Parathyroid adenoma (tissue), 2 donors: Measurements from ENCODE around the gene PPP1R16B.

Experiments used
- H2AFZ ChIP-seq: fragments of 300-600 bp; sonication (generic); one replicate; pipeline ENCODE4 v1.7.0; 2017; ENCODE audit warnings: antibody characterized with exemption, mild to moderate bottlenecking
- H3K27ac ChIP-seq: fragments of 300-600 bp; sonication (generic); one replicate; pipeline ENCODE4 v1.7.0; 2017
- H3K27me3 ChIP-seq: fragments of 300-600 bp; sonication (generic); one replicate; pipeline ENCODE4 v1.7.0; 2017; ENCODE audit warnings: low read length; ENCODE audit not compliant: control insufficient read depth, insufficient read depth
- H3K36me3 ChIP-seq: fragments of 300-600 bp; sonication (generic); one replicate; pipeline ENCODE4 v1.7.0; 2017; ENCODE audit warnings: low read length; ENCODE audit not compliant: control insufficient read depth, insufficient read depth
- H3K4me1 ChIP-seq: fragments of 300-600 bp; sonication (generic); one replicate; pipeline ENCODE4 v1.7.0; 2017; ENCODE audit warnings: control low read depth
- H3K4me2 ChIP-seq: fragments of 300-600 bp; sonication (generic); one replicate; pipeline ENCODE4 v1.7.0; 2017; ENCODE audit warnings: low read length
- H3K4me3 ChIP-seq: fragments of 300-600 bp; sonication (generic); one replicate; pipeline ENCODE4 v1.7.0; 2017; ENCODE audit warnings: low read depth, low read length
- H3K79me2 ChIP-seq: fragments of 300-600 bp; sonication (generic); one replicate; pipeline ENCODE4 v1.7.0; 2017; ENCODE audit warnings: control low read depth
- H3K9ac ChIP-seq: fragments of 300-600 bp; sonication (generic); one replicate; pipeline ENCODE4 v1.7.0; 2017; ENCODE audit warnings: mild to moderate bottlenecking
- H3K9me3 ChIP-seq: fragments of 300-600 bp; sonication (generic); one replicate; pipeline ENCODE4 v1.7.0; 2017; ENCODE audit warnings: low read length; ENCODE audit not compliant: control insufficient read depth
- TF ChIP-seq, protein P1 (sequence below): fragments of 300-600 bp; sonication (generic); IDR thresholded peaks from one replicate; pipeline ENCODE4 v1.7.0; 2017; ENCODE audit warnings: antibody characterized with exemption, mild to moderate bottlenecking
- donor health status: primary hyperparathyroidism.

The PPP1R16B gene

DNA sequence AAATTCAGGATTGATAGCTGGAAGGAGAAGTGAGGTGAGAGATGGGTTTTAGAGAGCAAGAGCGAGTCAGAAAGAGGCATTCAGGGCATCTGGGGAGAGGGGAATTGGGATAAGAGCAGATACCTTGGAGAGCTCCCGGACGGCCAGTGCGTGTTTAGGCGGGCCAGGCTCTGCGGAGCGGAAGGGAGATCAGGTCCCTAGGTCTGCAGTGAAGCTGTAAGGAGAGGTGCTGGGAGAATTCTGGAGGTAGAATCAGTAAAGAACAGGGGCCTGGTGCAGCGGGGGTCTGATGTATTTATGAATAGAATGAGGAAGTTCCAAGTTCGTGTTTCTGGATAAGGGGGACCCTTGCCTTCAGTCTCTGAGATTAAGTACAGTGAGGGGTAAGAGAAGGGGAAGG, 73.4 kb downstream of the PPP1R16B start:
- H3K4me1 ChIP-seq, result peaks cover 16% of the 10 kb centered on the region

DNA sequence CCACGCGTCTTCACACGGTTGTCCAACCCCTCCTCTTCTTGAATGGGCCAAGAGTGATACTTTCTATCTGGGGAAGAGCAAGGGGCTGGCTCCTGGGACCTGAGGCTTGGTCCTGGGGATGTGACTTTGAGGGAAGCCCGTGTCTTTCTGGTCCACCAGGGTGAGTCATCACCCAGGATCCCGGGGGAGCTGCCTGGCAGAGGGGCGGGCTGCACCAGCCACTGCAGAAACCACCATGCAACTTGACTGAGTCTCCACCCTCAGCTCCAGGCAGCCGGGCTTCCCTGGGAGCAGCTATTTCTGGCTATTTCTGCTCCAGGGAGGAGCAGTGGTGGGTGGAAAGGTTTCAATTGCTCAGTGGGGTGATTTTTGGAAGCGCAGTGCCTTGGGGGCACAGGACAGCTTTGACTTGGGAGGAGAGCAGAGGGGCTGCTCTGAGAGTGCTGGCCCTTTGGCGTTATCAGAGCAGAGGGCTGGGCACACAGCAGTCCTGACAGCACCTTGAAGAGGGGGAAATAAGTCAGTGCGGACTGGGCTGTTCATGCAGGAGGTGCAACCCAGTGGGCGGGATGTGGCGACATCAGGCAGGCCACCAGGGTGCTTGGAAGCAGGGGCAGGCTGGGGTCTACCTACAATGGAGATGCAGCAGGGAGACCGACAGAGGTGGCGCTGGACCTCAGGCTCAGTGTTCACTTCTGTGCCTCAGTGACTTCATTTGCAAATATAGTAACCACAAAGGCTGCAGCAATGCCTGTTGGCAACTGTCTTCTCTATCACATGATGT, 75.6 kb downstream of the PPP1R16B start:
- Histone ChIP-seq H3K4me1 (peaks cover 3% of the 10 kb centered on the region), H3K27ac (no peak overlapping the region), H3K9me3 (no peaks in the 10 kb centered on the region), H3K79me2 (no peaks in the 10 kb centered on the region), H3K36me3 (no peaks in the 10 kb centered on the region), H3K27me3 (no peaks in the 10 kb centered on the region), H3K4me2 (no peak overlapping the region), H2AFZ (no peak overlapping the region), H3K4me3 (no peak overlapping the region), H3K9ac (no peak overlapping the region)
- TF ChIP-seq, protein P1, sequence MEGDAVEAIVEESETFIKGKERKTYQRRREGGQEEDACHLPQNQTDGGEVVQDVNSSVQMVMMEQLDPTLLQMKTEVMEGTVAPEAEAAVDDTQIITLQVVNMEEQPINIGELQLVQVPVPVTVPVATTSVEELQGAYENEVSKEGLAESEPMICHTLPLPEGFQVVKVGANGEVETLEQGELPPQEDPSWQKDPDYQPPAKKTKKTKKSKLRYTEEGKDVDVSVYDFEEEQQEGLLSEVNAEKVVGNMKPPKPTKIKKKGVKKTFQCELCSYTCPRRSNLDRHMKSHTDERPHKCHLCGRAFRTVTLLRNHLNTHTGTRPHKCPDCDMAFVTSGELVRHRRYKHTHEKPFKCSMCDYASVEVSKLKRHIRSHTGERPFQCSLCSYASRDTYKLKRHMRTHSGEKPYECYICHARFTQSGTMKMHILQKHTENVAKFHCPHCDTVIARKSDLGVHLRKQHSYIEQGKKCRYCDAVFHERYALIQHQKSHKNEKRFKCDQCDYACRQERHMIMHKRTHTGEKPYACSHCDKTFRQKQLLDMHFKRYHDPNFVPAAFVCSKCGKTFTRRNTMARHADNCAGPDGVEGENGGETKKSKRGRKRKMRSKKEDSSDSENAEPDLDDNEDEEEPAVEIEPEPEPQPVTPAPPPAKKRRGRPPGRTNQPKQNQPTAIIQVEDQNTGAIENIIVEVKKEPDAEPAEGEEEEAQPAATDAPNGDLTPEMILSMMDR, result no peak

More for the DNA sequence above, 73.4 kb downstream of the PPP1R16B start:
- Histone ChIP-seq H3K4me3 (no peak overlapping the region), H3K79me2 (no peaks in the 10 kb centered on the region), H3K9me3 (no peaks in the 10 kb centered on the region), H3K27ac (no peak overlapping the region), H3K9ac (no peak overlapping the region), H2AFZ (no peak overlapping the region), H3K27me3 (no peaks in the 10 kb centered on the region), H3K36me3 (no peaks in the 10 kb centered on the region), H3K4me2 (no peak overlapping the region)
- TF ChIP-seq, protein P1, result no peak

DNA sequence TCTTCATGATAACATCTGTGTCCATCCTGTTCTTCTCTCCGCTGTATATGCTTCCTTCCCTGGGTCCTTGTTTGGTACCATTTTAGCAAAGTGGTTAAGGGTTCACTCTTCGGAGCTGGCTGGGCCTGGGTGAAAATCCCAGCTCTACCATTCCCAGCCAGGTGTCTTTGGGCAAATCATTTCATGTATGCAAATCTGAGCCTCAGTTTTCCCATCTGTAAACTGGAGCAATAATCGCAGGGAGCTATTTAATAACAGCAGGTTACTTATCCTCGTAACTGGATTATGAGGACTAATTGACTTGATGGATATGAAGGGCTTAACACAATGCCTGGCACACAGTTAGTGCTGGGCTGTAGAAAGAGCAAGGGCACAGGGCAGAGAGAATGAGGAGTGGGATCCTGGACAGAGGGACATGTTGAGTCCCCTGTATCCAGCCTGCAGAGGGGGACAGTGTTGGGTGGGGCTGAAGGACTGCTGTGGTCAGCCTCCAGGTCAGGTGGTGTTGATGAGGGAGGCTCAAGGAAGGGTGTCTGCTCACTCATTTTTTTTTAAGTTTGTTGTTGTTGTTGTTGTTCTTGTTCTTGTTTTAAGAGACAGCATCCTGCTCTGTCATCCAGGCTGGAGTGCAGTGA, 76.4 kb downstream of the PPP1R16B start:
- Histone ChIP-seq H3K4me3 (no peak overlapping the region), H3K4me2 (no peak overlapping the region), H2AFZ (no peak overlapping the region), H3K4me1 (peaks cover 3% of the 10 kb centered on the region), H3K27me3 (no peaks in the 10 kb centered on the region), H3K9me3 (no peaks in the 10 kb centered on the region), H3K27ac (no peak overlapping the region), H3K9ac (no peak overlapping the region), H3K36me3 (no peaks in the 10 kb centered on the region), H3K79me2 (no peaks in the 10 kb centered on the region)
- TF ChIP-seq, protein P1, result no peak

DNA sequence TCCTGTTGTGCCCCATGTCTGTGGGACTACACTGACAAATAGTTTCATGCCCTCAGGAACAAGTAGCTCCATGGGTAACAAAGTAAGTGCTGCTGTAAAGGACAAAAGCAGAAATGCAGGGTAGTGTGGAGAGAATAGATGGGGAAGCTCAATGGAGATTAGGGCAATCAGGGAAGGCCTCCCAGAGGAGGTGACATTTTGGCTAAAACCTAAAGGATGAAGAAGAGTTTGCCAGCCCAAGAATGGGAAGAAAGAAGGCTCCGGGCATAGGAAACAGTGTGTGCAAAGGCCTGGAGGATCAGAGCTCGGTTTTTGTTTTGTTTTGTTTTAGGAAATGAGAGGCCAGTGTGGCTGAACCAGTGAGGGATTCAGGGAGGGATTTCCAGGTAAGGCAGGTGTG, 77.1 kb downstream of the PPP1R16B start:
- Histone ChIP-seq H3K9me3 (no peaks in the 10 kb centered on the region), H3K27me3 (no peaks in the 10 kb centered on the region), H3K4me3 (no peak overlapping the region), H3K4me1 (peaks cover 3% of the 10 kb centered on the region), H3K27ac (no peak overlapping the region), H3K9ac (no peak overlapping the region), H3K36me3 (no peaks in the 10 kb centered on the region), H2AFZ (no peak overlapping the region), H3K4me2 (no peak overlapping the region), H3K79me2 (no peaks in the 10 kb centered on the region)
- TF ChIP-seq, protein P1, result no peak
